RWPE2 (cell line): ENCODE measurements around the gene ANO6.
"Not testable (repeated sequence)": the region's sequence is repeated elsewhere in the genome, so short reads cannot be mapped to it uniquely, and the experiment has no call there.

Experiments
- ATAC-seq: fragments of 200-7000 bp; cut with Tn5 transposase; 3 replicates; pipeline ENCODE4 v1.9.1; 2021; ENCODE audit warnings: low read depth
- DNase-seq: peaks from one replicate; pipeline ENCODE4 v3.0.0-alpha.2; 2020; ENCODE audit warnings: low spot score
- H3K27ac ChIP-seq: fragments of 450-650 bp; 2 replicates; pipeline ENCODE4 v1.5.1; 2017; ENCODE audit warnings: mild to moderate bottlenecking; ENCODE audit not compliant: poor library complexity, severe bottlenecking
- H3K27me3 ChIP-seq: fragments of 250-450 bp; sonication (Bioruptor Pico); 2 replicates; pipeline ENCODE4 v1.5.1; 2021; ENCODE audit warnings: mild to moderate bottlenecking, moderate library complexity; ENCODE audit not compliant: insufficient read depth, poor library complexity, severe bottlenecking
- H3K36me3 ChIP-seq: fragments of 250-450 bp; sonication (Bioruptor Pico); 2 replicates; pipeline ENCODE4 v1.5.1; 2020; ENCODE audit warnings: low read depth, mild to moderate bottlenecking, moderate library complexity
- H3K4me1 ChIP-seq: fragments of 250-450 bp; sonication (Bioruptor Pico); 2 replicates; pipeline ENCODE4 v1.5.1; 2021; ENCODE audit warnings: mild to moderate bottlenecking, moderate library complexity; ENCODE audit not compliant: insufficient read depth, poor library complexity, severe bottlenecking
- H3K4me3 ChIP-seq: fragments of 250-450 bp; sonication (Bioruptor Pico); 2 replicates; pipeline ENCODE4 v1.5.1; 2021; ENCODE audit warnings: mild to moderate bottlenecking, moderate library complexity; ENCODE audit not compliant: severe bottlenecking
- H3K9me3 ChIP-seq: fragments of 250-450 bp; sonication (Bioruptor Pico); 2 replicates; pipeline ENCODE4 v1.5.1; 2021; ENCODE audit warnings: mild to moderate bottlenecking, moderate library complexity; ENCODE audit not compliant: severe bottlenecking
- CTCF ChIP-seq: fragments of 450-650 bp; IDR thresholded peaks from one replicate; pipeline ENCODE4 v1.5.1; 2017; ENCODE audit warnings: mild to moderate bottlenecking, moderate library complexity; ENCODE audit not compliant: poor library complexity, severe bottlenecking

ANO6 gene

GRCh38 chr12:45259675-45260074 is 43.8 kb downstream of the ANO6 start:
- peaks cover 23% of the 10 kb centered on the region for H3K4me1 ChIP-seq
- H3K36me3 ChIP-seq: 0 out of 2 replicates have a peak, but pooled peaks cover 7% of the 10 kb centered on the region
- ATAC-seq (peak; percentile 71), DNase-seq (no peak)
- no peaks in the 10 kb centered on the region for H3K27me3 ChIP-seq
- no peaks in the 10 kb centered on the region for H3K9me3 ChIP-seq
- no peak for TF ChIP-seq CTCF
- H3K4me3 ChIP-seq: no peak overlapping the region
- H3K27ac ChIP-seq: peak overlapping the region; percentile 52

- Histone ChIP-seq H3K27me3 (no peaks in the 10 kb centered on the region), H3K36me3 (0 out of 2 replicates have a peak, but pooled peaks cover under 1% of the 10 kb centered on the region), H3K27ac (peak overlapping the region; percentile 52), H3K4me3 (no peak overlapping the region), H3K4me1 (peaks cover 20% of the 10 kb centered on the region), H3K9me3 (no peaks in the 10 kb centered on the region)
- ATAC-seq: peak; percentile 57; the same call in 2 of the 3 replicates
- no peak for TF ChIP-seq CTCF
- DNase-seq: no peak
Observed at GRCh38 chr12:45260104-45260815, 44.4 kb downstream of the ANO6 start.

GRCh38 chr12:45260854-45261253 is 45.0 kb downstream of the ANO6 start:
- H3K4me3 ChIP-seq: no peak overlapping the region
- H3K4me1 ChIP-seq: peaks cover 20% of the 10 kb centered on the region
- ATAC-seq (no peak), DNase-seq (no peak)
- no peaks in the 10 kb centered on the region for H3K27me3 ChIP-seq
- TF ChIP-seq CTCF: no peak
- no peaks in the 10 kb centered on the region for H3K36me3 ChIP-seq
- no peak overlapping the region for H3K27ac ChIP-seq
- H3K9me3 ChIP-seq: no peaks in the 10 kb centered on the region

- not testable (repeated sequence) for H3K4me3 ChIP-seq, H3K36me3 ChIP-seq, H3K27ac ChIP-seq, DNase-seq, H3K27me3 ChIP-seq, H3K9me3 ChIP-seq, ATAC-seq
- peaks cover 20% of the 10 kb centered on the region for H3K4me1 ChIP-seq
Observed at GRCh38 chr12:45262185-45262584, 46.3 kb downstream of the ANO6 start.

- no peak for TF ChIP-seq CTCF
- Histone ChIP-seq H3K36me3 (no peaks in the 10 kb centered on the region), H3K4me3 (no peak overlapping the region), H3K27me3 (no peaks in the 10 kb centered on the region), H3K27ac (no peak overlapping the region), H3K9me3 (no peaks in the 10 kb centered on the region), H3K4me1 (peaks cover 33% of the 10 kb centered on the region)
- no peak for ATAC-seq
- DNase-seq: no peak
Observed at GRCh38 chr12:45263587-45263986, 47.7 kb downstream of the ANO6 start.
